ENCODE data around the gene PTMS. TPM values are rescaled to one million over a fixed set of nuclear protein-coding genes. Genes with fewer than 3 reads are reported as not detected.

The PTMS gene
- total RNA-seq, 1 experiment from 2014 or later: 370 TPM

DNA sequence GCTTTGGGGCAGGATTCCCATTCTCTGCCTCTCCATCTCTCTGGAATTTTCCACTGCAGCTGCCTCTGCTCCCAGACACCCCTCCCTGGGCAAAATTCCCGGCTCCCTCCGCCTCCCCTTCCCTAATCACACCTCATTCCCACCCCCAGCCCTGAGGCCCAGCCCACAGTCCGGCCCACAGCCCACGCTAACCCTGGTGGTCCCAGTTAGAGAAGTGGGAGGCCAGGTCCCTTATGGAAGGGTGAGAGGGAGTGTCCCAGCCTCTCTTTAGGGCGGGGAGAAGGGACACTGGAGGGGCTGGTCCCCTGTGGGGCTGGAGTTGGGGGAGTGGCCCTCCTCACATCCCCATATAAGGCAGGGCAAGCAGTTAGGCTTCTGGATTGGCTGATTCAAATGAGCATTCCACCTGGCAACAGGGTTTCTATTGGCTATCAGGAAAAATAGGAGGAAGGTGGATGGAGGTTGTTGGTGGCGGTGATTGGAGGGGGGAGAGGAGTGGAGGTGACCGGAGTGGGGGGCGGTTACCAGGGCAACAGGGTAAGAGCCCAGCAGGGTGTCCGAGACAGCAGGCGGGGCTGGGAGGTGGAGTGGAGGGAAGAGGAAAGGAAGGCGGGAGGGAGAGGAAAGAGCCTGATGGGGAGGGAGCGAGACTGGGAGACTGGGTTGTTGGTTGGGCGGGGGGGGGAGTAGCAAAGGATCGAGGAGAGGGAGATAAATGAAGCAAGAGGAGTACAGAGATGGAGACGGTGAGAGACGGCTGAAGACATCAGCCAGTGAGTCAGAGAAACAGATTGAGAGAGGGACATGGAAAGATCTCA lies 1.9 kb upstream of the PTMS start:
- POLR2A ChIA-PET: interaction anchor here (0.6 to 1.0 kb wide), 3 partner anchors 10 to 61 kb away, joined by 3 to 4 read pairs (median 3); partner anchors contain the start of gene MLF2
- DNase-seq (ENCODE audit: low spot score): peak; percentile 96
- Mint-ChIP-seq H3K4me1 (peaks cover 56% of the 10 kb centered on the region), H3K36me3 (peaks cover 5% of the 10 kb centered on the region; the same call in 1 of the 2 replicates), H3K27me3 (ENCODE audit: low read depth) (peaks cover 7% of the 10 kb centered on the region), H3K4me3 (peak overlapping the region; percentile 62), H3K9me3 (no peaks in the 10 kb centered on the region), H3K27ac (peak overlapping the region; percentile 89)
- ATAC-seq: peak; percentile 56
- CTCF ChIA-PET: interaction anchor here (0.5 to 8.0 kb wide), 9 partner anchors 8 to 108 kb away, joined by 3 to 234 read pairs (median 4); partner anchors contain the start of genes LAG3, MLF2, SPSB2 and ZNF384
- TF ChIP-seq SP1 (CRISPR knock-in tag; conservative IDR thresholded peaks at IDR 0.05) (peak; percentile 65; the same call in 1 of the 2 replicates), SMAD4 (CRISPR knock-in tag; IDR thresholded peaks at IDR 0.05) (no peak), ZNF219 (CRISPR knock-in tag; IDR thresholded peaks at IDR 0.05; ENCODE audit: borderline replicate concordance) (no peak), MYBL2 (CRISPR knock-in tag; IDR thresholded peaks at IDR 0.05) (peak; percentile 98; the same call in 1 of the 2 replicates), ARID4B (CRISPR knock-in tag; IDR thresholded peaks at IDR 0.05; ENCODE audit: borderline replicate concordance) (no peak), CREB1 (CRISPR knock-in tag; IDR thresholded peaks at IDR 0.05) (no peak), NFYB (CRISPR knock-in tag; conservative IDR thresholded peaks at IDR 0.05; ENCODE audit: low read depth) (peak; percentile 76), PRRX2 (CRISPR knock-in tag; IDR thresholded peaks at IDR 0.05) (0 out of 2 replicates have a peak, but pooled peaks have one; percentile 41), ZNF425 (CRISPR knock-in tag; conservative IDR thresholded peaks at IDR 0.05) (no peak), ZNF232 (CRISPR knock-in tag; IDR thresholded peaks at IDR 0.05) (no peak)
- TF ChIP-seq, protein P1, sequence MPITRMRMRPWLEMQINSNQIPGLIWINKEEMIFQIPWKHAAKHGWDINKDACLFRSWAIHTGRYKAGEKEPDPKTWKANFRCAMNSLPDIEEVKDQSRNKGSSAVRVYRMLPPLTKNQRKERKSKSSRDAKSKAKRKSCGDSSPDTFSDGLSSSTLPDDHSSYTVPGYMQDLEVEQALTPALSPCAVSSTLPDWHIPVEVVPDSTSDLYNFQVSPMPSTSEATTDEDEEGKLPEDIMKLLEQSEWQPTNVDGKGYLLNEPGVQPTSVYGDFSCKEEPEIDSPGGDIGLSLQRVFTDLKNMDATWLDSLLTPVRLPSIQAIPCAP (CRISPR knock-in tag; IDR thresholded peaks at IDR 0.05): no peak
- TF ChIP-seq, protein P2, sequence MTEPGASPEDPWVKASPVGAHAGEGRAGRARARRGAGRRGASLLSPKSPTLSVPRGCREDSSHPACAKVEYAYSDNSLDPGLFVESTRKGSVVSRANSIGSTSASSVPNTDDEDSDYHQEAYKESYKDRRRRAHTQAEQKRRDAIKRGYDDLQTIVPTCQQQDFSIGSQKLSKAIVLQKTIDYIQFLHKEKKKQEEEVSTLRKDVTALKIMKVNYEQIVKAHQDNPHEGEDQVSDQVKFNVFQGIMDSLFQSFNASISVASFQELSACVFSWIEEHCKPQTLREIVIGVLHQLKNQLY (CRISPR knock-in tag; IDR thresholded peaks at IDR 0.05): no peak

DNA sequence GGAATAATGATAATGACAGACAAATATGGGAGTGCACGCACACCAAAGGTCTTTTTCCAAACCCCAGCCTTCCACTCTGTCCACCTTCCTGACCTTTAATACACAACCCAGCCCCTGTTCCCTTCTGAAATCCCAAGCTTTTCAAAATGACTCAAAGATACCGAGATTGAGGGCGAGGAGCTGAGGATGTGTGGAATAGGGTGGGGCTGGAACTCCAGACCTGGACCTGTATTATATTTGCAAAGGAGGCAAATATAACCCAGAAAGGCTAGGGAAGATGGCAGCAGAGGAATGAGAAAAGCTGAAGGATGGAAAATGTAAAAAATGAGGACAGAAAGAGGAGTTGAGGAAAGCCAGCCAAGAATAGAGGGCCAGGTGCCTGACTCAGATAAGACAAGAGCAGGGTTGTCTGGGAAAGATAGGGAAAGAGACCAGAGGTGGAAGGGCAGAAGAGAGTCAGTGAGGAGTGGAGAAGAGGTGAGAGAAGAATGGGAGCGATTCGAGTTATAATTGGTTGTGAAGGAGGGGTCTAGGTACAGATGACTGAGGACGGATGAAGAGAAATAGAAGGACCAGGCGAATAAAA lies 1.0 kb upstream of the PTMS start:
- H3K9me3 Mint-ChIP-seq: no peaks in the 10 kb centered on the region
- peaks cover 8% of the 10 kb centered on the region for H3K36me3 Mint-ChIP-seq
- H3K27me3 Mint-ChIP-seq (ENCODE audit: low read depth): peaks cover 7% of the 10 kb centered on the region
- TF ChIP-seq, protein P3, sequence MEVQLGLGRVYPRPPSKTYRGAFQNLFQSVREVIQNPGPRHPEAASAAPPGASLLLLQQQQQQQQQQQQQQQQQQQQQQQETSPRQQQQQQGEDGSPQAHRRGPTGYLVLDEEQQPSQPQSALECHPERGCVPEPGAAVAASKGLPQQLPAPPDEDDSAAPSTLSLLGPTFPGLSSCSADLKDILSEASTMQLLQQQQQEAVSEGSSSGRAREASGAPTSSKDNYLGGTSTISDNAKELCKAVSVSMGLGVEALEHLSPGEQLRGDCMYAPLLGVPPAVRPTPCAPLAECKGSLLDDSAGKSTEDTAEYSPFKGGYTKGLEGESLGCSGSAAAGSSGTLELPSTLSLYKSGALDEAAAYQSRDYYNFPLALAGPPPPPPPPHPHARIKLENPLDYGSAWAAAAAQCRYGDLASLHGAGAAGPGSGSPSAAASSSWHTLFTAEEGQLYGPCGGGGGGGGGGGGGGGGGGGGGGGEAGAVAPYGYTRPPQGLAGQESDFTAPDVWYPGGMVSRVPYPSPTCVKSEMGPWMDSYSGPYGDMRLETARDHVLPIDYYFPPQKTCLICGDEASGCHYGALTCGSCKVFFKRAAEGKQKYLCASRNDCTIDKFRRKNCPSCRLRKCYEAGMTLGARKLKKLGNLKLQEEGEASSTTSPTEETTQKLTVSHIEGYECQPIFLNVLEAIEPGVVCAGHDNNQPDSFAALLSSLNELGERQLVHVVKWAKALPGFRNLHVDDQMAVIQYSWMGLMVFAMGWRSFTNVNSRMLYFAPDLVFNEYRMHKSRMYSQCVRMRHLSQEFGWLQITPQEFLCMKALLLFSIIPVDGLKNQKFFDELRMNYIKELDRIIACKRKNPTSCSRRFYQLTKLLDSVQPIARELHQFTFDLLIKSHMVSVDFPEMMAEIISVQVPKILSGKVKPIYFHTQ (CRISPR knock-in tag; IDR thresholded peaks at IDR 0.05): no peak
- TF ChIP-seq, protein P4, sequence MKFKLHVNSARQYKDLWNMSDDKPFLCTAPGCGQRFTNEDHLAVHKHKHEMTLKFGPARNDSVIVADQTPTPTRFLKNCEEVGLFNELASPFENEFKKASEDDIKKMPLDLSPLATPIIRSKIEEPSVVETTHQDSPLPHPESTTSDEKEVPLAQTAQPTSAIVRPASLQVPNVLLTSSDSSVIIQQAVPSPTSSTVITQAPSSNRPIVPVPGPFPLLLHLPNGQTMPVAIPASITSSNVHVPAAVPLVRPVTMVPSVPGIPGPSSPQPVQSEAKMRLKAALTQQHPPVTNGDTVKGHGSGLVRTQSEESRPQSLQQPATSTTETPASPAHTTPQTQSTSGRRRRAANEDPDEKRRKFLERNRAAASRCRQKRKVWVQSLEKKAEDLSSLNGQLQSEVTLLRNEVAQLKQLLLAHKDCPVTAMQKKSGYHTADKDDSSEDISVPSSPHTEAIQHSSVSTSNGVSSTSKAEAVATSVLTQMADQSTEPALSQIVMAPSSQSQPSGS (CRISPR knock-in tag; IDR thresholded peaks at IDR 0.05; ENCODE audit: borderline replicate concordance, low read depth): no peak
- no peak for TF ChIP-seq FOXK1 (CRISPR knock-in tag; IDR thresholded peaks at IDR 0.05)
- TF ChIP-seq, protein P5, sequence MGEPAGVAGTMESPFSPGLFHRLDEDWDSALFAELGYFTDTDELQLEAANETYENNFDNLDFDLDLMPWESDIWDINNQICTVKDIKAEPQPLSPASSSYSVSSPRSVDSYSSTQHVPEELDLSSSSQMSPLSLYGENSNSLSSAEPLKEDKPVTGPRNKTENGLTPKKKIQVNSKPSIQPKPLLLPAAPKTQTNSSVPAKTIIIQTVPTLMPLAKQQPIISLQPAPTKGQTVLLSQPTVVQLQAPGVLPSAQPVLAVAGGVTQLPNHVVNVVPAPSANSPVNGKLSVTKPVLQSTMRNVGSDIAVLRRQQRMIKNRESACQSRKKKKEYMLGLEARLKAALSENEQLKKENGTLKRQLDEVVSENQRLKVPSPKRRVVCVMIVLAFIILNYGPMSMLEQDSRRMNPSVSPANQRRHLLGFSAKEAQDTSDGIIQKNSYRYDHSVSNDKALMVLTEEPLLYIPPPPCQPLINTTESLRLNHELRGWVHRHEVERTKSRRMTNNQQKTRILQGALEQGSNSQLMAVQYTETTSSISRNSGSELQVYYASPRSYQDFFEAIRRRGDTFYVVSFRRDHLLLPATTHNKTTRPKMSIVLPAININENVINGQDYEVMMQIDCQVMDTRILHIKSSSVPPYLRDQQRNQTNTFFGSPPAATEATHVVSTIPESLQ (CRISPR knock-in tag; IDR thresholded peaks at IDR 0.05): no peak

More for the DNA sequence above, 1.0 kb upstream of the PTMS start:
- DNase-seq (ENCODE audit: low spot score) (no peak), ATAC-seq (no peak)
- Mint-ChIP-seq H3K27ac (peak overlapping the region; percentile 76), H3K4me3 (peak overlapping the region; percentile 72), H3K4me1 (peaks cover 61% of the 10 kb centered on the region)
- ChIA-PET POLR2A (interaction anchor here (0.9 to 5.4 kb wide), 8 partner anchors 11 to 181 kb away, joined by 3 to 84 read pairs (median 8); partner anchors contain the start of genes GPR162, MLF2 and ZNF384), CTCF (interaction anchor here (1.0 to 10.5 kb wide), 10 partner anchors 10 to 181 kb away, joined by 3 to 234 read pairs (median 14); partner anchors contain the start of genes GPR162, MLF2, P3H3 and SPSB2)

Measured in WTC11 (cell line).